Upper lobe of left lung (tissue), 6 donors: ENCODE data around the gene HS6ST1. TPM values are rescaled to one million over a fixed set of nuclear protein-coding genes. Genes with fewer than 3 reads are reported as not detected.
A peak's percentile ranks its signal among the peaks of the same experiment; 100 is the strongest.

ENCODE experiments used
- ATAC-seq, 2 donors: fragments of 200-7000 bp; cut with Tn5 transposase; one replicate each; pipeline ENCODE4 v1.9.1; 2022; ENCODE audit warnings: mild to moderate bottlenecking in 2 of 2, moderate library complexity in 2 of 2; ENCODE audit not compliant: low FRiP score in 2 of 2
- DNase-seq, 2 donors: peaks; one replicate each; pipeline ENCODE4 v3.0.0-alpha.2; 2019 to 2020
- H3K27ac ChIP-seq, 4 donors: fragments of 200-600 bp; sonication (generic); one replicate each; pipeline ENCODE4 v1.5.1; 2016 to 2019
- H3K27me3 ChIP-seq, 4 donors: fragments of 200-600 bp; sonication (generic); one replicate each; pipeline ENCODE4 v1.5.1; 2017 to 2019
- H3K36me3 ChIP-seq, 4 donors: fragments of 200-600 bp; sonication (generic); one replicate each; pipeline ENCODE4 v1.5.1; 2016 to 2019
- H3K4me1 ChIP-seq, 4 donors: fragments of 200-600 bp; sonication (generic); one replicate each; pipeline ENCODE4 v1.5.1; 2018 to 2019
- H3K4me3 ChIP-seq, 4 donors: fragments of 200-600 bp; sonication (generic); one replicate each; pipeline ENCODE4 v1.5.1; 2017 to 2019; ENCODE audit warnings: mild to moderate bottlenecking in 2 of 4, moderate library complexity in 1 of 4
- H3K9me3 ChIP-seq, 4 donors: fragments of 200-600 bp; sonication (generic); one replicate each; pipeline ENCODE4 v1.5.1; 2018 to 2019
- CTCF ChIP-seq, 6 experiments: fragments of 450-650 bp in 4 of 6; fragments of 200-600 bp in 2 of 6; sonication (generic) in 2 of 6; IDR thresholded peaks; one replicate each; pipeline ENCODE4 v1.5.1; 2016 to 2019; ENCODE audit warnings: antibody characterized with exemption in 6 of 6
- EP300 ChIP-seq, 4 donors: sonication (generic); formaldehyde crosslinking; IDR thresholded peaks; one replicate each; pipeline ENCODE4 v1.5.1; 2017; ENCODE audit warnings: antibody characterized with exemption in 4 of 4, control low read depth in 2 of 4
- POLR2A ChIP-seq, 4 donors: fragments of 450-650 bp; IDR thresholded peaks; one replicate each; pipeline ENCODE4 v1.5.1; 2016 to 2017; ENCODE audit warnings: antibody characterized with exemption in 4 of 4, mild to moderate bottlenecking in 2 of 4
- POLR2AphosphoS5 ChIP-seq, 2 donors: sonication (generic); formaldehyde crosslinking; IDR thresholded peaks; one replicate each; pipeline ENCODE4 v1.5.1; 2017; ENCODE audit warnings: antibody characterized with exemption in 2 of 2
- WGBS, 2 donors: methylation state at CpG; one replicate each; pipeline ENCODE4 v1.1.5; 2017 to 2018; 5-methylcytosine and 5-hydroxymethylcytosine counted together
- total RNA-seq, 6 donors: library from RNA; depleted of rRNA in 4 of 6; stranded (reverse); fragments of >200 nt in 4 of 6; gene quantifications; one replicate each; pipeline versions ENCODE4 v1.1.0 to v1.2.1, GENCODE V29; 2016 to 2021
- donor health status: DM: no; HTN: no; CAD: no; lungs with moderate emphysema.
- donor health status: DM: no; HTN: yes; CAD: no; lungs with severe emphysema.

HS6ST1 gene
- total RNA-seq, 6 donors from 2014 or later = 24.0 to 96.8 (median 37.0) TPM

GRCh38 chr2:128302744-128303067 is 16.0 kb downstream of the HS6ST1 start:
- Histone ChIP-seq H3K36me3 (no peaks in the 10 kb centered on the region), H3K4me3 (no peak overlapping the region), H3K27ac (no peak overlapping the region), H3K4me1 (peaks cover 25 to 39% (median 36%) of the 10 kb centered on the region in 4 donors), H3K9me3 (no peaks in the 10 kb centered on the region), H3K27me3 (no peaks in the 10 kb centered on the region)
- WGBS, 2 donors = 89 to 93% methylated on average over 8 of the region's 8 CpGs
- no peak for TF ChIP-seq EP300 (IDR thresholded peaks at IDR 0.05)
- TF ChIP-seq POLR2A (IDR thresholded peaks at IDR 0.05) = no peak
- no peak for TF ChIP-seq POLR2AphosphoS5 (IDR thresholded peaks at IDR 0.05)
- TF ChIP-seq CTCF (IDR thresholded peaks at IDR 0.05) = no peak
- no peak for DNase-seq
- ATAC-seq = no peak

GRCh38 chr2:128302011-128302743 is 16.5 kb downstream of the HS6ST1 start:
- H3K9me3 ChIP-seq = no peaks in the 10 kb centered on the region
- DNase-seq = no peak
- no peaks in the 10 kb centered on the region for H3K27me3 ChIP-seq
- no peak for ATAC-seq
- H3K36me3 ChIP-seq = no peaks in the 10 kb centered on the region
- no peak for TF ChIP-seq EP300 (IDR thresholded peaks at IDR 0.05)
- WGBS, 2 donors = 83% methylated on average over 4 to 7 of the region's 8 CpGs
- H3K4me3 ChIP-seq = no peak overlapping the region
- peaks cover 25 to 35% (median 33%) of the 10 kb centered on the region in 4 donors for H3K4me1 ChIP-seq
- peak overlapping the region in 1 of 4 donors; percentile 11 for H3K27ac ChIP-seq

- Histone ChIP-seq H3K4me3 (no peak overlapping the region), H3K9me3 (no peaks in the 10 kb centered on the region), H3K36me3 (no peaks in the 10 kb centered on the region), H3K4me1 (peaks cover 21 to 28% (median 27%) of the 10 kb centered on the region in 4 donors), H3K27me3 (no peaks in the 10 kb centered on the region), H3K27ac (peak overlapping the region in 1 of 4 donors; percentile 11)
- WGBS, 2 donors = 67 to 80% methylated on average over 9 to 11 of the region's 13 CpGs
- TF ChIP-seq CTCF (IDR thresholded peaks at IDR 0.05) (no peak), EP300 (IDR thresholded peaks at IDR 0.05) (no peak), POLR2AphosphoS5 (IDR thresholded peaks at IDR 0.05) (no peak), POLR2A (IDR thresholded peaks at IDR 0.05) (no peak)
- ATAC-seq (peak in 1 of 2 donors; percentile 44), DNase-seq (no peak)
Measured at GRCh38 chr2:128301501-128301966, 17.1 kb downstream of the HS6ST1 start.

- ATAC-seq = no peak
Measured at GRCh38 chr2:128301021-128301420, 17.6 kb downstream of the HS6ST1 start.

More at GRCh38 chr2:128301021-128301420, 17.6 kb downstream of the HS6ST1 start:
- Histone ChIP-seq H3K36me3 (no peaks in the 10 kb centered on the region), H3K9me3 (no peaks in the 10 kb centered on the region), H3K4me1 (peaks cover 16 to 23% (median 22%) of the 10 kb centered on the region in 4 donors), H3K27ac (peak overlapping the region in 1 of 4 donors; percentile 52), H3K27me3 (no peaks in the 10 kb centered on the region), H3K4me3 (no peak overlapping the region)
- TF ChIP-seq POLR2A (IDR thresholded peaks at IDR 0.05) = no peak
- no peak for TF ChIP-seq POLR2AphosphoS5 (IDR thresholded peaks at IDR 0.05)
- no peak for TF ChIP-seq EP300 (IDR thresholded peaks at IDR 0.05)
- TF ChIP-seq CTCF (IDR thresholded peaks at IDR 0.05) = no peak
- WGBS, 2 donors = 80 to 87% methylated on average over 4 to 8 of the region's 8 CpGs
- no peak for DNase-seq
